HepG2 (cell line): Measurements from ENCODE around the gene MRPL27. TPM values are rescaled to one million over a fixed set of nuclear protein-coding genes. Genes with fewer than 3 reads are reported as not detected.

Source experiments
- ETV5 ChIP-seq: IDR thresholded peaks from 2 replicates; pipeline ENCODE4 v1.6.1; 2018; ENCODE audit warnings: missing biosample characterization, missing genetic modification reagents, inconsistent platforms, borderline replicate concordance
- GABPB1 ChIP-seq: IDR thresholded peaks from 2 replicates; pipeline ENCODE4 v1.6.1; 2016; ENCODE audit warnings: mild to moderate bottlenecking, missing genetic modification reagents, moderate library complexity, missing compliant biosample characterization
- NCOA2 ChIP-seq: sonication (generic); formaldehyde crosslinking; IDR thresholded peaks from 2 replicates; pipeline ENCODE4 v1.8.0; 2022; ENCODE audit warnings: inconsistent platforms
- NFYC ChIP-seq: IDR thresholded peaks from 2 replicates; pipeline ENCODE4 v1.6.1; 2016; ENCODE audit warnings: missing genetic modification reagents, missing compliant biosample characterization
- RCOR2 ChIP-seq: IDR thresholded peaks from 2 replicates; pipeline ENCODE4 v1.6.1; 2016; ENCODE audit warnings: missing biosample characterization, missing genetic modification reagents
- ZFP36L1 ChIP-seq: sonication (generic); formaldehyde crosslinking; IDR thresholded peaks from 2 replicates; pipeline ENCODE4 v1.8.0; 2022; ENCODE audit warnings: mild to moderate bottlenecking, missing genetic modification reagents, moderate library complexity
- ZNF207 ChIP-seq: fragments of 450-650 bp; IDR thresholded peaks from 2 replicates; pipeline ENCODE4 v1.6.1; 2016; ENCODE audit warnings: antibody characterized with exemption, borderline replicate concordance
- ZNF225 ChIP-seq: sonication (generic); formaldehyde crosslinking; IDR thresholded peaks from 2 replicates; pipeline ENCODE4 v1.4.0; 2020; ENCODE audit warnings: mild to moderate bottlenecking, missing genetic modification reagents
- ZNF446 ChIP-seq: sonication (generic); formaldehyde crosslinking; IDR thresholded peaks from 2 replicates; pipeline ENCODE4 v1.5.0; 2020; ENCODE audit warnings: mild to moderate bottlenecking, missing genetic modification reagents
- ZNF546 ChIP-seq: sonication (generic); formaldehyde crosslinking; conservative IDR thresholded peaks from 2 replicates; pipeline ENCODE4 v1.8.1; 2023; ENCODE audit warnings: mild to moderate bottlenecking, missing genetic modification reagents
- ZNF749 ChIP-seq: sonication (generic); formaldehyde crosslinking; IDR thresholded peaks from 2 replicates; pipeline ENCODE4 v1.8.0; 2022; ENCODE audit warnings: mild to moderate bottlenecking, missing genetic modification reagents, moderate library complexity, borderline replicate concordance
- ZNF83 ChIP-seq: sonication (generic); formaldehyde crosslinking; IDR thresholded peaks from 2 replicates; pipeline ENCODE4 v1.4.0; 2020; ENCODE audit warnings: missing genetic modification reagents, mild to moderate bottlenecking, borderline replicate concordance
- ZNF850 ChIP-seq: sonication (generic); formaldehyde crosslinking; conservative IDR thresholded peaks from 2 replicates; pipeline ENCODE4 v1.9.0; 2021; ENCODE audit warnings: mild to moderate bottlenecking, missing genetic modification reagents
- ZNF878 ChIP-seq: sonication (generic); formaldehyde crosslinking; IDR thresholded peaks from 2 replicates; pipeline ENCODE4 v1.8.1; 2023; ENCODE audit warnings: mild to moderate bottlenecking, missing genetic modification reagents, moderate library complexity
- ZSCAN30 ChIP-seq: sonication (generic); formaldehyde crosslinking; IDR thresholded peaks from 2 replicates; pipeline ENCODE4 v1.5.0; 2020; ENCODE audit warnings: mild to moderate bottlenecking, missing genetic modification reagents
- polyA plus RNA-seq, 8 experiments: library from polyadenylated mRNA; depleted of rRNA in 3 of 8; stranded (reverse) in 7 of 8; unstranded in 1 of 8; fragments of >200 nt; fragmentation: Illumina TruSeq in 4 of 8; extraction: Trizol in 4 of 8; gene quantifications; 2 replicates each; pipeline versions ENCODE4 v1.2.1 to v1.2.3, GENCODE V29; 2011 to 2016; ENCODE audit warnings: low read depth in 4 of 8, missing spikeins in 1 of 8, mixed read lengths in 1 of 8; ENCODE audit not compliant: insufficient read depth in 1 of 8
- total RNA-seq, 5 experiments: library from RNA; depleted of rRNA; stranded (reverse); fragments of >200 nt; fragmentation: Illumina TruSeq; extraction: Trizol; gene quantifications; 2 replicates each; pipeline ENCODE4 v1.2.3, GENCODE V29; 2016; ENCODE audit warnings: low read depth in 1 of 5
- TF ChIP-seq, protein P1 (sequence below): sonication (generic); formaldehyde crosslinking; IDR thresholded peaks from 2 replicates; pipeline ENCODE4 v1.4.0; 2020; ENCODE audit warnings: missing genetic modification reagents, borderline replicate concordance
- TF ChIP-seq, protein P2 (sequence below): sonication (generic); formaldehyde crosslinking; IDR thresholded peaks from 2 replicates; pipeline ENCODE4 v1.4.0; 2020; ENCODE audit warnings: low read depth, mild to moderate bottlenecking, missing genetic modification reagents
- TF ChIP-seq, protein P3 (sequence below): sonication (generic); formaldehyde crosslinking; IDR thresholded peaks from 2 replicates; pipeline ENCODE4 v1.5.0; 2020; ENCODE audit warnings: mild to moderate bottlenecking, missing genetic modification reagents, borderline replicate concordance
- TF ChIP-seq, protein P4 (sequence below): sonication (generic); formaldehyde crosslinking; IDR thresholded peaks from 2 replicates; pipeline ENCODE4 v1.5.0; 2020; ENCODE audit warnings: mild to moderate bottlenecking, missing genetic modification reagents, borderline replicate concordance

The MRPL27 gene
- total and polyA plus RNA-seq, 2 of the 13 experiments (the other 11 are each of a cell fraction or from before 2014, with no cell fraction given): 137 to 217 TPM

GRCh38 chr17:50361561-50362480 is 11.2 kb downstream of the MRPL27 start (continued):
- TF ChIP-seq, protein P1, sequence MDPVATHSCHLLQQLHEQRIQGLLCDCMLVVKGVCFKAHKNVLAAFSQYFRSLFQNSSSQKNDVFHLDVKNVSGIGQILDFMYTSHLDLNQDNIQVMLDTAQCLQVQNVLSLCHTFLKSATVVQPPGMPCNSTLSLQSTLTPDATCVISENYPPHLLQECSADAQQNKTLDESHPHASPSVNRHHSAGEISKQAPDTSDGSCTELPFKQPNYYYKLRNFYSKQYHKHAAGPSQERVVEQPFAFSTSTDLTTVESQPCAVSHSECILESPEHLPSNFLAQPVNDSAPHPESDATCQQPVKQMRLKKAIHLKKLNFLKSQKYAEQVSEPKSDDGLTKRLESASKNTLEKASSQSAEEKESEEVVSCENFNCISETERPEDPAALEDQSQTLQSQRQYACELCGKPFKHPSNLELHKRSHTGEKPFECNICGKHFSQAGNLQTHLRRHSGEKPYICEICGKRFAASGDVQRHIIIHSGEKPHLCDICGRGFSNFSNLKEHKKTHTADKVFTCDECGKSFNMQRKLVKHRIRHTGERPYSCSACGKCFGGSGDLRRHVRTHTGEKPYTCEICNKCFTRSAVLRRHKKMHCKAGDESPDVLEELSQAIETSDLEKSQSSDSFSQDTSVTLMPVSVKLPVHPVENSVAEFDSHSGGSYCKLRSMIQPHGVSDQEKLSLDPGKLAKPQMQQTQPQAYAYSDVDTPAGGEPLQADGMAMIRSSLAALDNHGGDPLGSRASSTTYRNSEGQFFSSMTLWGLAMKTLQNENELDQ (CRISPR knock-in tag): no peak
- TF ChIP-seq ZFP36L1 (CRISPR knock-in tag) (no peak), ETV5 (peak; percentile 19; the same call in 1 of the 2 replicates), ZNF225 (CRISPR knock-in tag) (no peak; the same call in 1 of the 2 replicates), ZNF546 (no peak), NFYC (CRISPR knock-in tag) (no peak), ZNF83 (CRISPR knock-in tag) (no peak), RCOR2 (CRISPR knock-in tag) (no peak), ZNF446 (CRISPR knock-in tag) (no peak), ZNF850 (CRISPR knock-in tag) (no peak), ZNF878 (CRISPR knock-in tag) (no peak), ZNF749 (CRISPR knock-in tag) (no peak), GABPB1 (no peak; the same call in 1 of the 2 replicates), NCOA2 (CRISPR knock-in tag) (0 out of 2 replicates have a peak, but pooled peaks have one; percentile 11), ZNF207 (no peak), ZSCAN30 (CRISPR knock-in tag) (no peak)
- TF ChIP-seq, protein P2, sequence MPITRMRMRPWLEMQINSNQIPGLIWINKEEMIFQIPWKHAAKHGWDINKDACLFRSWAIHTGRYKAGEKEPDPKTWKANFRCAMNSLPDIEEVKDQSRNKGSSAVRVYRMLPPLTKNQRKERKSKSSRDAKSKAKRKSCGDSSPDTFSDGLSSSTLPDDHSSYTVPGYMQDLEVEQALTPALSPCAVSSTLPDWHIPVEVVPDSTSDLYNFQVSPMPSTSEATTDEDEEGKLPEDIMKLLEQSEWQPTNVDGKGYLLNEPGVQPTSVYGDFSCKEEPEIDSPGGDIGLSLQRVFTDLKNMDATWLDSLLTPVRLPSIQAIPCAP: no peak
- TF ChIP-seq, protein P3, sequence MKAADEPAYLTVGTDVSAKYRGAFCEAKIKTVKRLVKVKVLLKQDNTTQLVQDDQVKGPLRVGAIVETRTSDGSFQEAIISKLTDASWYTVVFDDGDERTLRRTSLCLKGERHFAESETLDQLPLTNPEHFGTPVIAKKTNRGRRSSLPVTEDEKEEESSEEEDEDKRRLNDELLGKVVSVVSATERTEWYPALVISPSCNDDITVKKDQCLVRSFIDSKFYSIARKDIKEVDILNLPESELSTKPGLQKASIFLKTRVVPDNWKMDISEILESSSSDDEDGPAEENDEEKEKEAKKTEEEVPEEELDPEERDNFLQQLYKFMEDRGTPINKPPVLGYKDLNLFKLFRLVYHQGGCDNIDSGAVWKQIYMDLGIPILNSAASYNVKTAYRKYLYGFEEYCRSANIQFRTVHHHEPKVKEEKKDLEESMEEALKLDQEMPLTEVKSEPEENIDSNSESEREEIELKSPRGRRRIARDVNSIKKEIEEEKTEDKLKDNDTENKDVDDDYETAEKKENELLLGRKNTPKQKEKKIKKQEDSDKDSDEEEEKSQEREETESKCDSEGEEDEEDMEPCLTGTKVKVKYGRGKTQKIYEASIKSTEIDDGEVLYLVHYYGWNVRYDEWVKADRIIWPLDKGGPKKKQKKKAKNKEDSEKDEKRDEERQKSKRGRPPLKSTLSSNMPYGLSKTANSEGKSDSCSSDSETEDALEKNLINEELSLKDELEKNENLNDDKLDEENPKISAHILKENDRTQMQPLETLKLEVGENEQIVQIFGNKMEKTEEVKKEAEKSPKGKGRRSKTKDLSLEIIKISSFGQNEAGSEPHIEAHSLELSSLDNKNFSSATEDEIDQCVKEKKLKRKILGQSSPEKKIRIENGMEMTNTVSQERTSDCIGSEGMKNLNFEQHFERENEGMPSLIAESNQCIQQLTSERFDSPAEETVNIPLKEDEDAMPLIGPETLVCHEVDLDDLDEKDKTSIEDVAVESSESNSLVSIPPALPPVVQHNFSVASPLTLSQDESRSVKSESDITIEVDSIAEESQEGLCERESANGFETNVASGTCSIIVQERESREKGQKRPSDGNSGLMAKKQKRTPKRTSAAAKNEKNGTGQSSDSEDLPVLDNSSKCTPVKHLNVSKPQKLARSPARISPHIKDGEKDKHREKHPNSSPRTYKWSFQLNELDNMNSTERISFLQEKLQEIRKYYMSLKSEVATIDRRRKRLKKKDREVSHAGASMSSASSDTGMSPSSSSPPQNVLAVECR: no peak; the same call in 1 of the 2 replicates
- TF ChIP-seq, protein P4, sequence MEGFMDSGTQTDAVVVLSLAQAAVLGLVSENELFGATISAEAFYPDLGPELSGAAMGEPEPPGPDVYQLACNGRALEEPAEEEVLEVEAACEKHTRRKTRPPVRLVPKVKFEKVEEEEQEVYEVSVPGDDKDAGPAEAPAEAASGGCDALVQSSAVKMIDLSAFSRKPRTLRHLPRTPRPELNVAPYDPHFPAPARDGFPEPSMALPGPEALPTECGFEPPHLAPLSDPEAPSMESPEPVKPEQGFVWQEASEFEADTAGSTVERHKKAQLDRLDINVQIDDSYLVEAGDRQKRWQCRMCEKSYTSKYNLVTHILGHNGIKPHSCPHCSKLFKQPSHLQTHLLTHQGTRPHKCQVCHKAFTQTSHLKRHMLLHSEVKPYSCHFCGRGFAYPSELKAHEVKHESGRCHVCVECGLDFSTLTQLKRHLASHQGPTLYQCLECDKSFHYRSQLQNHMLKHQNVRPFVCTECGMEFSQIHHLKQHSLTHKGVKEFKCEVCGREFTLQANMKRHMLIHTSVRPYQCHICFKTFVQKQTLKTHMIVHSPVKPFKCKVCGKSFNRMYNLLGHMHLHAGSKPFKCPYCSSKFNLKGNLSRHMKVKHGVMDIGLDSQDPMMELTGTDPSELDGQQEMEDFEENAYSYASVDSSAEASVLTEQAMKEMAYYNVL (CRISPR knock-in tag): no peak
